Cardiac fibroblast (primary cell): ENCODE measurements around the gene RAB12.
"Not testable (repeated sequence)": the region's sequence is repeated elsewhere in the genome, so short reads cannot be mapped to it uniquely, and the experiment has no call there.

Source experiments
- DNase-seq, 2 donors: peaks; one replicate each; pipeline versions ENCODE4 v3.0.0 to v3.0.0-alpha.2; 2010; ENCODE audit warnings: low read depth in 2 of 2
- H3K4me3 ChIP-seq, 2 donors: replicated peaks in 1 of 2; 1 replicate in 1 of 2; 2 replicates in 1 of 2; pipeline ENCODE4 v1.5.1; 2011; ENCODE audit warnings: low read depth in 2 of 2, low read length in 2 of 2, mild to moderate bottlenecking in 2 of 2, moderate library complexity in 1 of 2
- CTCF ChIP-seq: IDR thresholded peaks from one replicate; pipeline ENCODE4 v1.5.1; 2011; ENCODE audit warnings: low read depth, mild to moderate bottlenecking, low read length, inconsistent platforms

RAB12 gene

DNA sequence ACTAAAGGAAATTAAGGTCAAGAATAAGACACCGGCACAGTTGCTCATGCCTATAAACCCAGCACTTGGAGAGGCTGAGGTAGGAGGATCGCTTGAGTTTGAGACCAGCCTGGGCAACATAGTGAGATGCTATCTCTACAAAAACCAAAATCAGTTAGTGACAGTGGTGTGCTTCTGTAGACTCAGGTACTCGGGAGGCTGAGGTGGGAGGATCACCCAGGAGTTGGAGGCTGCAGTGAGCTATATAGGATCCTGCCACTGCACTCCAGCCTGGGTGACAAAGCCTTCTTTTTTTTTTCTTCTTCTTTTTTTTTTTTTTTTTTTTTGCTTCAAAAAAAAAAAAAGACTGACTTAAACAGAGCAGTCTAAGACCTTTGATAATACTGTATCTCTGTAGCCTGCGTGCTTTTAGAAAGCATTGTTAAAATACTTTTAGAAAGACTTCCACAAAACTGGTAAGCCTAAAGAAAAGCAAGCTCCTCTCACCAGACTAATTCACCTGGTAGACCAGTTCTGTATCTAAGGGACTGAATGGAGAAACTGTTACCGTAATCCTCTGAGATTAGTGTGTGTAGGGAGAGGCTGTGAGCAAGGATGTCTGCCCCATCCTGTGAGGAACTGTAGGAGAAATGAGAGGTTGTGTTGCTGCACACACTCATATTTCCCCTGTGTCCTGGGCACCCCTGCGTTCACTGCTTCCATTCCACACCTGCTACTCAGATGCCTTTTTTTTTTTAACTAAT, 10.8 kb downstream of the RAB12 start:
- H3K4me3 ChIP-seq: no peak overlapping the region
- DNase-seq: no peak
- no peak for TF ChIP-seq CTCF

DNA sequence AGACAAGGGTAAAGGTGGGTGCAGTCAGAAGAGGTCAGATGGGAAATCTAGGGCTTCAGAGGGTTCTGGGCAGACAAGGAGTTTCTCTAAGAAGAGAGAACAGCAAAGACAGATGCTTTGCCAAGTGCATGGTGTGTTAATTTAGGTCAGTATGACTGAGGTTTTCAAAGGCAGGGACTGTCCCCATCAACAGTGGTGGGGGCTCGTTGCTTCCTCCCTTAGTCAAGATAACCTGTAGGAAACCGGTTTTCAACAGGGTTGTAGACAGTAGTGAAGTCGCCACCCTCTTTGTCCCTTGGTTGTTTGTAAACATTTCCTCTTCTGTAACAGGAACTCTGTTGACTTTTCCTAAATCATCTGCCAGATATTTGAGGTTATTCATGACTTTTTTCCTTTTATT, 11.6 kb downstream of the RAB12 start:
- no peak overlapping the region for H3K4me3 ChIP-seq
- TF ChIP-seq CTCF: no peak
- no peak for DNase-seq

- DNase-seq, H3K4me3 ChIP-seq: not testable (repeated sequence)
Measured at GRCh38 chr18:8622625-8623024, 13.4 kb downstream of the RAB12 start.

- DNase-seq: peak in 1 of 2 donors; percentile 7
Measured at GRCh38 chr18:8623549-8624106, 14.4 kb downstream of the RAB12 start.

GRCh38 chr18:8625461-8626092, 16.3 kb downstream of the RAB12 start:
- DNase-seq: no peak
- no peak for TF ChIP-seq CTCF
- H3K4me3 ChIP-seq: no peak overlapping the region

More at GRCh38 chr18:8623549-8624106, 14.4 kb downstream of the RAB12 start:
- TF ChIP-seq CTCF: no peak
- H3K4me3 ChIP-seq: no peak overlapping the region

GRCh38 chr18:8626414-8627106, 17.3 kb downstream of the RAB12 start:
- H3K4me3 ChIP-seq: no peak overlapping the region
- no peak for TF ChIP-seq CTCF
- no peak for DNase-seq

- no peak for TF ChIP-seq CTCF
- DNase-seq: no peak
- no peak overlapping the region for H3K4me3 ChIP-seq
Measured at GRCh38 chr18:8627107-8627472, 17.9 kb downstream of the RAB12 start.
